CD4-positive, alpha-beta T cell treated with Interleukin-15 for 4 hours (primary cell): ENCODE results near the gene NDP.
A peak's percentile ranks its signal among the peaks of the same experiment; 100 is the strongest.
"Not testable (repeated sequence)": the region's sequence is repeated elsewhere in the genome, so short reads cannot be mapped to it uniquely, and the experiment has no call there.

Experiments
- DNase-seq: peaks from one replicate; pipeline ENCODE4 v3.0.0-alpha.2; 2020; ENCODE audit warnings: low spot score

NDP gene

GRCh38 chrX:43970528-43970927 is 2.7 kb downstream of the NDP start:
- DNase-seq = no peak

GRCh38 chrX:43969504-43970501 is 3.4 kb downstream of the NDP start:
- DNase-seq = no peak

DNA sequence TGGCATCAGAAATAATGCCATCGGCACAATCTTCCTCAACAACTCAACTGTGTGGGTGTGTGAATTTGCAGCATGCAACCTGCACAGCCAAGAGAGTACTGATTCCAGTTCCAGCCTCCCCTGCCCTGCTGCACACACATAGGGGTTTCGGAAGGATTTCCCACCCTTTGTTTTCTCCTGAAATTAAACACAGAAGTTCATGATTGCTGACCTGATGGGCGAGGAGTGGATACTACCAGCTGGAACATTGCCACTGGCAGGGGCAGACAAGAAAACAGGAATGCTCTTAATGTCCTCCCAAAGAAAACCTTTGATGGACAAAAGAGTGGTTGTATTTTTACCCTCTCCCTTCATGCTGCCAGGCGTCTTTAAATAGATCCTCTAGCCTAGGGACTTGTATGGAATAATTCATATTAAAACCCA is 4.8 kb downstream of the NDP start:
- DNase-seq = no peak

DNA sequence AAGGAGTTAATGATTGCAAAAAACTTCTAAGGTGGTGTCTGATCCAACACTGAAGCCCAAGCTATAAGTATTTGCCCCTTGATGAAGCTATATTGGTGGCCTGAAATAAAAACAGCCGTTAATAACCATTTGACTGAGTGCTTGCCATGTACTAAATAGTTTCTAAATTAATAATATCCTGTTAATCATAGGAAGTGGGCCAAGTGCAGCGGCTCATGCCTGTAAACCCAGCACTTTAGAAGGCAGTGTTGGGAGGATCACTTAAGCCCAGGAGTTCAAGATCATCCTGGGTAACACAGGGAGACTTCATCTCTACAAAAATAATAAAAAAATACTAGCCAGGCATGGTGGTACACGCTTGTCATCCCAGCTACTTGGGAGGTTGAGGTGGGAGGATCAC is 8.3 kb downstream of the NDP start:
- DNase-seq = no peak

DNA sequence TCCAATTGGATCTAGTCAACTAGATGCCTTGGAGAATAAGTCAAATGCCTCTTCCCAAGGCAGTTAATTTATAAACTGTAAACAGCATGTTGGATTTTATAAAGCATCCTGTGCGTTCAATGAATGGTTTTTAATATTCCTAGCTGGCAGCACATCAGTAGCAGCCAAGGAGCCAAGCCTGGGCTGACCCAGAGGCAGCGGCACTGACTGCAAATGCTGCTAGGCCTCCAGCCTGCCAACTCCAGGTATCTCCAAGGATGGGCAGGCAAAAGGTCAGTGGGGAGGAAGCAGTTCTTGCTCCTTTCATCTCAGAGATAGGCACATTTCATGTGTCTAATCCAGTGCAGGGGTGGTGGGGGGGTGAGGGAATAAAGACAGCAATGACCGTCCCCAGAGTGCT is 9.5 kb downstream of the NDP start:
- no peak for DNase-seq

DNA sequence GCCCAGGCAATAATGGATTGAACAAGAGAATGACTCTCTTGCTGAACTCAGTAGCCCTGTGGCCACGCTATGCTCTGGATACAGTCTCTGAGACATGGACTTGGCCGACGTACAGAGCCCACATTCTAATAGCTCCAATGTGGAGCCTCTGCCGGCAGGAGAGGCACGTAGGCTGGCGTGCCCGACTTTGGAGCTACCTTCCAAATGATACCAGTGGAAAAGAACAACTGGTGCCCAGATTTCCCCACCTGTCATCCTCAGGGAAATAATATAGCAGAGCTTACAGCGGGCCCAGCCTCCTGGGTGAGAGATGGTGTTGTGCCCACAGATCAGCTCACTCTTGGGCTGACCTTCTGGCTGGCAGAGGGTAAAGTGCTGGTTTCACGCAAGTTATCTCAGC is 10.6 kb downstream of the NDP start:
- no peak for DNase-seq

DNA sequence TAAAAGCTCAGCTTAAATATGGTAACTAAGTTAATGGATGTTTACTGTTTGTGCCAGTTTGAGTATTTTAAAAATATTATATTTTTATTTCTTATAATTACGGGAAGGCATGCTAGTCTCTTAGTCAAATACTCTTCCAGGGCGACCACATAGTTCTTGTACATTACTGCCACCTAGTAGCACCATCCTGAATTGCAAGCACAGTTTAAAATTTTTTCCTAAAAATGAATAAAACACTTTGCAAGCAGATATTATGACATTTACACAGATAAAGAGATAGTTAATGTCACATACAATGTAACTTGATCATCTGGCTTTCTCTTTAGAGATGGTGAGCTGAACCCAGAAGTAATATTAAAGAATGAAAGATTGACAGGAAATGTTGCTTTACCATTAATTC is 11.5 kb downstream of the NDP start:
- DNase-seq = no peak

- peak; percentile 43 for DNase-seq
Observed at GRCh38 chrX:43958529-43958928, 14.7 kb downstream of the NDP start.

DNA sequence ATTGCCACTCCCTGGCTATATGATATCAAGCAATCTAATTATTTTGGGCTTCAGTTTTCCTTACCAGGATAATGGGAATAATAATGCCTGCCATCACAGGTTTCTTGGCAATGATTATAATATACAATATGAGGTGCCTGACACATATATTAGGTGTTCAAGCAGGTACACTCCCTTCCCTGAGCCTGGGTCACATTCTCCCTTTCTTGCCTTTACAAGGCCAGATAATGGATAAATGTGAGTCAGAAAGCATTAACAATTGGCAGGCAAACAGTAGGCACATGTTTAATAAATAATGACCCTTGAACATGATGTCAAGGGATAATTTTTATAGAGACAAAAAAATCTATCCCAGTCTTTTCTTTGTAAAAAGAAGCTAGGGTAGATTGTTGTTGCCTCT is 17.2 kb downstream of the NDP start:
- DNase-seq = no peak

GRCh38 chrX:43953218-43953617 is 20.0 kb downstream of the NDP start:
- no peak for DNase-seq

GRCh38 chrX:43949669-43950068 is 23.5 kb downstream of the NDP start:
- peak; percentile 3 for DNase-seq

- no peak for DNase-seq
Observed at GRCh38 chrX:43940816-43941474, 32.2 kb downstream of the NDP start.

GRCh38 chrX:43939187-43939926 is 33.8 kb downstream of the NDP start:
- no peak for DNase-seq

DNA sequence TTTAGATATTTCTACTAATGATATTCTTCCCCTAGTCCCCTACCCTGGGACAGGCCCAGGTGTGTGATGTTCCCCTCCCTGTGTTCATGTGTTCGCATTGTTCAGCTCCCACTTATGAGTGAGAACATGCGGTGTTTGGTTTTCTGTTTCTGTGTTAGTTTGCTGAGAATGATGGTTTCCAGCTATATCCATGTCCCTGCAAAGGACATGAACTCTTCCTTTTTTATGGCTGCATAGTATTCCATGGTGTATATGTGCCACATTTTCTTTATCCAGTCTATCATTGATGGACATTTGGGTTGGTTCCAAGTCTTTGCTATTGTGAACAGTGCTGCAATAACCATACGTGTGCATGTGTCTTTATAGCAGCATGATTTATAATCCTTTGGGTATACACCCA is 51.2 kb downstream of the NDP start:
- DNase-seq = not testable (repeated sequence)

DNA sequence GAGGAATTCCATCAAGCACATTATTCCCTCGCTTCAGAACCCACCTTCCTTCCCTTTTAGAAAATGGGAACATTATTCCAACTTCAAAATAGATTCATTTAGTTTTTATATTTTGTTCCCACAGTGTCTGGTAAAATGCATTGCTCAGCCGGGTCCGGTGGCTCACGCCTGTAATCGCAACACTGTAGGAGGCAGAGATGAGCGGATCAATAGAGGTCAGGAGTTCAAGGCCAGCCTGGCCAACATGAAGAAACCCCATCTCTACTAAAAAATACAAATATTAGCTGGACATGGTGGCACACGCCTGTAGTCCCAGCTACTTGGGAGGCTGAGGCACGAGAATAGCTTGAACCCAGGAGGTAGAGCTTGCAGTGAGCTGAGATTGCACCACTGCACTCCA is 62.4 kb downstream of the NDP start:
- not testable (repeated sequence) for DNase-seq

DNA sequence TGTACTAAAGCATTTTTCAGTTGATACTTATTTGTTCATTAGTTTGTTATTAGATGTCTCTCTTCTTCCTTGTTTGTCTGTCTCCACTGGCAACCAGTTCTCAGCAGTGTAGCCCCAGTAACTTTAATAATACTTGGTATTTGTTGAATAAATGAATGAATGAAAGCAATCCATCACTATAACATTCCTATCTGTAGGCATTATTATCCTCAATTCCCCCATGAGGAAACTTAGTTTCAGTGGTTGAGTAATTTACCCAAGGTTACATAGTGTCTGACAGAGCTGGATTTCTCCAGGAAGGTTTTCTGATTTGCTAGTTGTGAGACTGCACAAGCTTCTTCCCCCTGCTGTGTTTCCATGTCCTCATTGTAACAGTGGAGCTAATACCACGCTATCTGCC is 63.2 kb downstream of the NDP start:
- DNase-seq = no peak

GRCh38 chrX:43909141-43909540 is 64.0 kb downstream of the NDP start:
- no peak for DNase-seq

DNA sequence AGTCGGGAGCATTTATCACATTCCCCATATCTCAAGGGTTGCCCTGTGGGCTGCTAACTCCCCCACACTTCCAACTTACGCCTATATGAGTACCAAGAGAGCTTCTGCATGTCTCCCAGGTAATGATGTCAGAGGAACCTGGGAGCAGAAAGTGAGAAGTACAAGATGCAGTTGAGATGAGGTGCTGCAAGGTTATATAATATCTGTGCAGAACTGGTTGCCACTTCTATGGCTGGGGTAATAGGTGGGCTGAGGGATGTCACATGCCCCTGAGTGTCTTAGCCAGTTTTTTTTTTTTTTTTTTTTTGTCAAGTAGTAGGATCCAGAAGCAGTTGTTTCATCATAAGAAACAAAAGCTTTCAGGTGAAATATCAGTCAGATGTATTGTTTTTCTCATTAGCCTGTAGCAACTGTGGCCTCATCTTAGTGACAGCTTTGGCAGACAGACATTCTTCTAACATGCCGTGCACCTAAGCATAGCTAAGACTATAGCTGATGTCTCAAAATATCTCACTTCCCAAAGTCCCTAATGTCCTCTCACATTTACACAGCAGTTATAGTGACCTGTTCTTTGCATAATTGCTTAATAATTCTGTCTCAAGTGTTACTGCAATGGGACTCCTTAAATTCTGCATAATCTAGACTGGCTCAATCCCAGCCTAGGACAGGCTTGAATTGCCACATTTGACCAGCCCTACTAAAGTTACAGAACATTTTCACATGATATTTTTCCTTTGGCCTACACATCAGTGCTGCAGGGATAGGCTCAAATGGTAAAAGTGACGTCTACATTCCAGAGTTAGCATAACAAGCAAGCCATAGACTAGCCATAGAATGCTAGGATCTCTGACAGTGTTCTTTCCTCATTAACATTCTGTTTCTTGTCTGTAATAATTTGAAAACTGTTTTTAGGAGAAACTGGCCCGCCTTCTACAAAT is 73.0 kb downstream of the NDP start:
- DNase-seq = no peak
